SJSA1 (cell line): Measurements from ENCODE around the gene DST. TPM values are rescaled to one million over a fixed set of nuclear protein-coding genes. Genes with fewer than 3 reads are reported as not detected.
"Not testable (repeated sequence)": the region's sequence is repeated elsewhere in the genome, so short reads cannot be mapped to it uniquely, and the experiment has no call there.

ENCODE experiments used
- DNase-seq, 2 experiments: peaks; one replicate each; pipeline ENCODE4 v3.0.0-alpha.2; 2015 to 2020; ENCODE audit warnings: low spot score in 2 of 2, low read depth in 1 of 2
- H3K27ac ChIP-seq: fragments of 250-450 bp; sonication (Bioruptor Pico); 2 replicates; pipeline ENCODE4 v1.5.1; 2020; ENCODE audit warnings: mild to moderate bottlenecking, moderate library complexity
- H3K27me3 ChIP-seq: fragments of 250-450 bp; sonication (Bioruptor Pico); replicated peaks from 2 replicates; pipeline ENCODE4 v1.5.1; 2020; ENCODE audit warnings: mild to moderate bottlenecking, moderate library complexity
- H3K36me3 ChIP-seq: fragments of 250-450 bp; sonication (Bioruptor Pico); 2 replicates; pipeline ENCODE4 v1.5.1; 2020; ENCODE audit warnings: mild to moderate bottlenecking
- H3K4me1 ChIP-seq: fragments of 250-450 bp; sonication (Bioruptor Pico); replicated peaks from 2 replicates; pipeline ENCODE4 v1.6.1; 2021; ENCODE audit warnings: mild to moderate bottlenecking
- H3K4me3 ChIP-seq: fragments of 250-450 bp; sonication (Bioruptor Pico); 2 replicates; pipeline ENCODE4 v1.5.1; 2020; ENCODE audit warnings: mild to moderate bottlenecking
- H3K9me3 ChIP-seq: fragments of 250-450 bp; sonication (Bioruptor Pico); replicated peaks from 2 replicates; pipeline ENCODE4 v1.5.1; 2020; ENCODE audit warnings: mild to moderate bottlenecking
- total RNA-seq: library from RNA; depleted of rRNA; stranded (reverse); fragments of >200 nt; shearing (Covaris generic); gene quantifications from 2 replicates; pipeline ENCODE4 v1.2.3, GENCODE V29; 2014

The DST gene
- total RNA-seq, 1 experiment from 2014 or later = 160 TPM

GRCh38 chr6:56682635-56683034 lies 39.9 kb upstream of the DST start:
- no peaks in the 10 kb centered on the region for H3K9me3 ChIP-seq
- no peaks in the 10 kb centered on the region for H3K27me3 ChIP-seq
- no peak for DNase-seq
- H3K36me3 ChIP-seq = peaks cover 37% of the 10 kb centered on the region
- peak overlapping the region; percentile 90; the same call in 1 of the 2 replicates for H3K27ac ChIP-seq
- peaks cover 54% of the 10 kb centered on the region for H3K4me1 ChIP-seq
- H3K4me3 ChIP-seq = no peak overlapping the region

GRCh38 chr6:56677559-56677958 lies 34.9 kb upstream of the DST start:
- H3K4me1 ChIP-seq = peaks cover 12% of the 10 kb centered on the region
- no peak for DNase-seq
- no peaks in the 10 kb centered on the region for H3K27me3 ChIP-seq
- H3K9me3 ChIP-seq = no peaks in the 10 kb centered on the region
- H3K4me3 ChIP-seq = no peak overlapping the region
- H3K27ac ChIP-seq = no peak overlapping the region
- H3K36me3 ChIP-seq = peaks cover 19% of the 10 kb centered on the region

GRCh38 chr6:56671651-56672461 lies 29.2 kb upstream of the DST start:
- H3K27me3 ChIP-seq = no peaks in the 10 kb centered on the region
- no peak for DNase-seq
- no peak overlapping the region for H3K4me3 ChIP-seq
- H3K4me1 ChIP-seq = 0 out of 2 replicates have a peak, but pooled peaks cover 5% of the 10 kb centered on the region
- no peaks in the 10 kb centered on the region for H3K9me3 ChIP-seq
- peaks cover 9% of the 10 kb centered on the region for H3K36me3 ChIP-seq
- no peak overlapping the region for H3K27ac ChIP-seq

- Histone ChIP-seq H3K36me3 (peaks cover 7% of the 10 kb centered on the region), H3K4me1 (0 out of 2 replicates have a peak, but pooled peaks cover 5% of the 10 kb centered on the region), H3K27me3 (no peaks in the 10 kb centered on the region), H3K4me3 (no peak overlapping the region), H3K9me3 (no peaks in the 10 kb centered on the region), H3K27ac (no peak overlapping the region)
- no peak for DNase-seq
These were observed 28.5 kb upstream of the DST start for GRCh38 chr6:56671160-56671559.

GRCh38 chr6:56669041-56669440 lies 26.4 kb upstream of the DST start:
- Histone ChIP-seq H3K27ac (no peak overlapping the region), H3K4me1 (no peaks in the 10 kb centered on the region; the same call in 1 of the 2 replicates), H3K9me3 (no peaks in the 10 kb centered on the region), H3K4me3 (no peak overlapping the region), H3K27me3 (no peaks in the 10 kb centered on the region), H3K36me3 (peaks cover 5% of the 10 kb centered on the region)
- DNase-seq = no peak

- H3K9me3 ChIP-seq = no peaks in the 10 kb centered on the region
- no peak overlapping the region for H3K4me3 ChIP-seq
- peaks cover 5% of the 10 kb centered on the region for H3K36me3 ChIP-seq
- no peaks in the 10 kb centered on the region; the same call in 1 of the 2 replicates for H3K4me1 ChIP-seq
- no peaks in the 10 kb centered on the region for H3K27me3 ChIP-seq
- no peak overlapping the region for H3K27ac ChIP-seq
- no peak for DNase-seq
These were observed 25.5 kb upstream of the DST start for GRCh38 chr6:56668158-56668557.

- no peaks in the 10 kb centered on the region; the same call in 1 of the 2 replicates for H3K4me1 ChIP-seq
- no peak overlapping the region for H3K4me3 ChIP-seq
- no peaks in the 10 kb centered on the region for H3K27me3 ChIP-seq
- no peak for DNase-seq
- H3K9me3 ChIP-seq = no peaks in the 10 kb centered on the region
- peaks cover 5% of the 10 kb centered on the region for H3K36me3 ChIP-seq
- H3K27ac ChIP-seq = no peak overlapping the region
These were observed 24.6 kb upstream of the DST start for GRCh38 chr6:56667336-56667735.

GRCh38 chr6:56664029-56664428 lies 21.3 kb upstream of the DST start:
- no peak for DNase-seq
- no peaks in the 10 kb centered on the region for H3K36me3 ChIP-seq
- no peak overlapping the region for H3K27ac ChIP-seq
- peaks cover 10% of the 10 kb centered on the region for H3K4me1 ChIP-seq
- H3K9me3 ChIP-seq = no peaks in the 10 kb centered on the region
- H3K27me3 ChIP-seq = no peaks in the 10 kb centered on the region
- H3K4me3 ChIP-seq = no peak overlapping the region

GRCh38 chr6:56663344-56663743 lies 20.7 kb upstream of the DST start:
- no peaks in the 10 kb centered on the region for H3K9me3 ChIP-seq
- H3K4me3 ChIP-seq = no peak overlapping the region
- H3K36me3 ChIP-seq = peaks cover 3% of the 10 kb centered on the region; the same call in 1 of the 2 replicates
- peaks cover 10% of the 10 kb centered on the region for H3K4me1 ChIP-seq
- no peak overlapping the region for H3K27ac ChIP-seq
- no peaks in the 10 kb centered on the region for H3K27me3 ChIP-seq
- DNase-seq = no peak

- DNase-seq = peak in 1 of 2 experiments; percentile 22
- H3K4me3 ChIP-seq, H3K27ac ChIP-seq, H3K36me3 ChIP-seq, H3K9me3 ChIP-seq, H3K27me3 ChIP-seq: not testable (repeated sequence)
- peaks cover 18% of the 10 kb centered on the region for H3K4me1 ChIP-seq
These were observed 18.6 kb upstream of the DST start for GRCh38 chr6:56661338-56661737.

GRCh38 chr6:56660381-56660730 lies 17.7 kb upstream of the DST start:
- Histone ChIP-seq H3K4me3 (no peak overlapping the region), H3K27ac (no peak overlapping the region), H3K4me1 (peaks cover 23% of the 10 kb centered on the region), H3K27me3 (no peaks in the 10 kb centered on the region), H3K36me3 (peaks cover 4% of the 10 kb centered on the region; the same call in 1 of the 2 replicates), H3K9me3 (no peaks in the 10 kb centered on the region)
- DNase-seq = no peak

GRCh38 chr6:56659721-56660380 lies 17.2 kb upstream of the DST start:
- peaks cover 23% of the 10 kb centered on the region for H3K4me1 ChIP-seq
- no peaks in the 10 kb centered on the region for H3K9me3 ChIP-seq
- no peak overlapping the region for H3K27ac ChIP-seq
- H3K36me3 ChIP-seq = peaks cover 4% of the 10 kb centered on the region; the same call in 1 of the 2 replicates
- H3K4me3 ChIP-seq = no peak overlapping the region
- no peak for DNase-seq
- H3K27me3 ChIP-seq = no peaks in the 10 kb centered on the region

- Histone ChIP-seq H3K36me3 (peaks cover 4% of the 10 kb centered on the region; the same call in 1 of the 2 replicates), H3K27me3 (no peaks in the 10 kb centered on the region), H3K4me3 (no peak overlapping the region), H3K9me3 (no peaks in the 10 kb centered on the region), H3K4me1 (peaks cover 30% of the 10 kb centered on the region), H3K27ac (no peak overlapping the region)
- DNase-seq = no peak
These were observed 15.6 kb upstream of the DST start for GRCh38 chr6:56658326-56658725.

GRCh38 chr6:56657354-56657753 lies 14.7 kb upstream of the DST start:
- Histone ChIP-seq H3K27ac (no peak overlapping the region), H3K36me3 (peaks cover 4% of the 10 kb centered on the region; the same call in 1 of the 2 replicates), H3K4me1 (peaks cover 37% of the 10 kb centered on the region), H3K4me3 (no peak overlapping the region), H3K27me3 (no peaks in the 10 kb centered on the region), H3K9me3 (no peaks in the 10 kb centered on the region)
- no peak for DNase-seq
